GM19328 (cell line): ENCODE measurements around the gene C19orf44.

Source experiments
- ATAC-seq: cut with Tn5 transposase; IDR thresholded peaks from one replicate; pipeline ENCODE4 v1.9.1; 2021; ENCODE audit warnings: mild to moderate bottlenecking, moderate library complexity; ENCODE audit not compliant: unreplicated experiment

The C19orf44 gene

GRCh38 chr19:16516381-16516780, 20.2 kb downstream of the C19orf44 start:
- ATAC-seq: no peak

- no peak for ATAC-seq
Measured at GRCh38 chr19:16516923-16517610, 20.9 kb downstream of the C19orf44 start.

- no peak for ATAC-seq
Measured at GRCh38 chr19:16518061-16518460, 21.9 kb downstream of the C19orf44 start.

GRCh38 chr19:16518483-16519229, 22.5 kb downstream of the C19orf44 start:
- ATAC-seq: no peak

- ATAC-seq: no peak
Measured at GRCh38 chr19:16519230-16519687, 23.1 kb downstream of the C19orf44 start.

- no peak for ATAC-seq
Measured at GRCh38 chr19:16520074-16520973, 24.1 kb downstream of the C19orf44 start.

GRCh38 chr19:16520986-16521624, 24.9 kb downstream of the C19orf44 start:
- no peak for ATAC-seq

- ATAC-seq: no peak
Measured at GRCh38 chr19:16521715-16522289, 25.6 kb downstream of the C19orf44 start.

- no peak for ATAC-seq
Measured at GRCh38 chr19:16522559-16523377, 26.6 kb downstream of the C19orf44 start.

- no peak for ATAC-seq
Measured at GRCh38 chr19:16524991-16525734, 29.0 kb downstream of the C19orf44 start.

- ATAC-seq: no peak
Measured at GRCh38 chr19:16525751-16526481, 29.7 kb downstream of the C19orf44 start.

GRCh38 chr19:16527334-16527935, 31.2 kb downstream of the C19orf44 start:
- ATAC-seq: no peak

GRCh38 chr19:16527971-16528521, 31.9 kb downstream of the C19orf44 start:
- ATAC-seq: no peak

- no peak for ATAC-seq
Measured at GRCh38 chr19:16529466-16530144, 33.4 kb downstream of the C19orf44 start.

- ATAC-seq: no peak
Measured at GRCh38 chr19:16530540-16531379, 34.6 kb downstream of the C19orf44 start.

- ATAC-seq: no peak
Measured at GRCh38 chr19:16531380-16531669, 35.1 kb downstream of the C19orf44 start.
